Upper lobe of right lung (tissue), 1 donor: ENCODE measurements around the gene PUM2. TPM values are rescaled to one million over a fixed set of nuclear protein-coding genes. Genes with fewer than 3 reads are reported as not detected.

Experiments used
- ATAC-seq: fragments of 200-7000 bp; cut with Tn5 transposase; one replicate; pipeline ENCODE4 v1.9.1; 2020; ENCODE audit warnings: mild to moderate bottlenecking, moderate library complexity
- DNase-seq: peaks from one replicate; pipeline ENCODE4 v3.0.0-alpha.2; 2020
- H3K27ac ChIP-seq: fragments of 200-600 bp; one replicate; pipeline ENCODE4 v1.8.0; 2022
- H3K27me3 ChIP-seq: fragments of 200-600 bp; one replicate; pipeline ENCODE4 v1.8.0; 2022; ENCODE audit warnings: mild to moderate bottlenecking
- H3K36me3 ChIP-seq: fragments of 200-600 bp; one replicate; pipeline ENCODE4 v1.8.0; 2022
- H3K4me1 ChIP-seq: fragments of 200-600 bp; one replicate; pipeline ENCODE4 v1.8.0; 2022
- H3K4me3 ChIP-seq: fragments of 200-600 bp; one replicate; pipeline ENCODE4 v1.8.0; 2022; ENCODE audit warnings: mild to moderate bottlenecking
- H3K9me3 ChIP-seq: fragments of 200-600 bp; one replicate; pipeline ENCODE4 v1.8.0; 2022
- CTCF ChIP-seq: fragments of 200-600 bp; IDR thresholded peaks from one replicate; pipeline ENCODE4 v1.8.0; 2022; ENCODE audit warnings: antibody characterized with exemption
- intact Hi-C: fragments of 100-400 bp; cut with DNase I; formaldehyde crosslinking; loops from one replicate; pipeline ENCODE4 v1.11.0; 2022
- total RNA-seq: library from RNA; stranded (reverse); fragmentation: NEBNext Ultra II Directional; extraction: Animal tissue kit (Norgen Biotek cat#: 25700); gene quantifications from one replicate; pipeline ENCODE4 v1.2.1, GENCODE V29; 2021
- donor health status: DM: no; HTN: yes; CAD: no; lungs with severe emphysema.

Gene PUM2
- total RNA-seq, 1 donor from 2014 or later, result 116 TPM

GRCh38 chr2:20352230-20352578, 1.6 kb upstream of the PUM2 start:
- peak overlapping the region; percentile 95 for H3K27ac ChIP-seq
- intact Hi-C loops, result no loop called here
- no peaks in the 10 kb centered on the region for H3K36me3 ChIP-seq

GRCh38 chr2:20351555-20352229, 1.0 kb upstream of the PUM2 start:
- intact Hi-C loops, result no loop called here
- peak overlapping the region; percentile 89 for H3K4me3 ChIP-seq
- DNase-seq (no peak), ATAC-seq (peak; percentile 1)
- no peaks in the 10 kb centered on the region for H3K9me3 ChIP-seq
- no peak for TF ChIP-seq CTCF
- H3K27me3 ChIP-seq, result no peaks in the 10 kb centered on the region
- no peaks in the 10 kb centered on the region for H3K36me3 ChIP-seq
- H3K4me1 ChIP-seq, result peaks cover 33% of the 10 kb centered on the region
- peak overlapping the region; percentile 95 for H3K27ac ChIP-seq

More at GRCh38 chr2:20352230-20352578, 1.6 kb upstream of the PUM2 start:
- TF ChIP-seq CTCF, result no peak
- ATAC-seq (no peak), DNase-seq (no peak)
- Histone ChIP-seq H3K4me3 (no peak overlapping the region), H3K27me3 (no peaks in the 10 kb centered on the region), H3K4me1 (peaks cover 28% of the 10 kb centered on the region), H3K9me3 (no peaks in the 10 kb centered on the region)

- ATAC-seq, result peak; percentile 69
- no peaks in the 10 kb centered on the region for H3K9me3 ChIP-seq
- no peaks in the 10 kb centered on the region for H3K27me3 ChIP-seq
- peaks cover 47% of the 10 kb centered on the region for H3K4me1 ChIP-seq
- intact Hi-C loops, result no loop called here
- TF ChIP-seq CTCF, result no peak
- peak overlapping the region; percentile 95 for H3K27ac ChIP-seq
- H3K36me3 ChIP-seq, result no peaks in the 10 kb centered on the region
- H3K4me3 ChIP-seq, result peak overlapping the region; percentile 89
- DNase-seq, result peak; percentile 81
These were observed 467 bp downstream of the PUM2 start for GRCh38 chr2:20350041-20350712.

GRCh38 chr2:20349513-20349921, 1.1 kb downstream of the PUM2 start:
- DNase-seq, result no peak
- no peaks in the 10 kb centered on the region for H3K27me3 ChIP-seq
- peak overlapping the region; percentile 95 for H3K27ac ChIP-seq
- no peak for ATAC-seq
- H3K4me3 ChIP-seq, result peak overlapping the region; percentile 89
- H3K9me3 ChIP-seq, result no peaks in the 10 kb centered on the region
- peaks cover 50% of the 10 kb centered on the region for H3K4me1 ChIP-seq
- H3K36me3 ChIP-seq, result no peaks in the 10 kb centered on the region
- intact Hi-C loops, result no loop called here
- no peak for TF ChIP-seq CTCF

GRCh38 chr2:20348542-20348941, 2.1 kb downstream of the PUM2 start:
- H3K4me3 ChIP-seq, result peak overlapping the region; percentile 89
- H3K27ac ChIP-seq, result no peak overlapping the region
- H3K27me3 ChIP-seq, result no peaks in the 10 kb centered on the region
- ATAC-seq, result no peak
- intact Hi-C loops, result no loop called here
- H3K36me3 ChIP-seq, result no peaks in the 10 kb centered on the region
- H3K4me1 ChIP-seq, result peaks cover 50% of the 10 kb centered on the region
- TF ChIP-seq CTCF, result no peak
- no peak for DNase-seq
- no peaks in the 10 kb centered on the region for H3K9me3 ChIP-seq
